Spleen (tissue), 11 donors: ENCODE measurements around the gene MAP1LC3C. TPM values are rescaled to one million over a fixed set of nuclear protein-coding genes. Genes with fewer than 3 reads are reported as not detected.

Experiments used
- DNase-seq: peaks from one replicate; pipeline ENCODE4 v3.0.0-alpha.2; 2020
- H3K27ac ChIP-seq, 8 donors: fragments of 200-600 bp; sonication (generic) in 7 of 8; 1 replicate in 4 of 8; 2 replicates in 4 of 8; pipeline versions ENCODE4 v1.5.0 to v1.8.0; 2016 to 2021; ENCODE audit warnings: inconsistent platforms in 4 of 8, mild to moderate bottlenecking in 4 of 8, moderate library complexity in 1 of 8
- H3K27me3 ChIP-seq, 7 donors: fragments of 200-600 bp; sonication (generic) in 6 of 7; replicated peaks in 1 of 7; 1 replicate in 4 of 7; 2 replicates in 3 of 7; pipeline versions ENCODE4 v1.5.0 to v1.8.0; 2016 to 2021; ENCODE audit warnings: inconsistent platforms in 3 of 7, mild to moderate bottlenecking in 1 of 7
- H3K36me3 ChIP-seq, 6 donors: fragments of 200-600 bp; sonication (generic) in 5 of 6; 1 replicate in 4 of 6; 2 replicates in 2 of 6; pipeline versions ENCODE4 v1.5.0 to v1.8.0; 2016 to 2021; ENCODE audit warnings: inconsistent platforms in 2 of 6
- H3K4me1 ChIP-seq, 6 donors: fragments of 200-600 bp; sonication (generic) in 5 of 6; 1 replicate in 3 of 6; 2 replicates in 3 of 6; pipeline versions ENCODE4 v1.5.0 to v1.8.0; 2016 to 2021; ENCODE audit warnings: inconsistent platforms in 3 of 6
- H3K4me3 ChIP-seq, 8 donors: fragments of 200-600 bp; sonication (generic) in 7 of 8; 1 replicate in 4 of 8; 2 replicates in 4 of 8; pipeline versions ENCODE4 v1.5.0 to v1.8.0; 2016 to 2021; ENCODE audit warnings: inconsistent platforms in 4 of 8, mild to moderate bottlenecking in 4 of 8, moderate library complexity in 2 of 8
- H3K9me3 ChIP-seq, 8 donors: fragments of 200-600 bp; sonication (generic) in 7 of 8; 1 replicate in 4 of 8; 2 replicates in 4 of 8; pipeline versions ENCODE4 v1.5.0 to v1.8.0; 2016 to 2021; ENCODE audit warnings: inconsistent platforms in 4 of 8
- CTCF ChIP-seq, 11 experiments: fragments of 200-600 bp in 7 of 11; fragments of 450-650 bp in 4 of 11; sonication (generic) in 4 of 11; IDR thresholded peaks in 8 of 11; conservative IDR thresholded peaks in 3 of 11; 1 replicate in 7 of 11; 2 replicates in 4 of 11; pipeline versions ENCODE4 v1.4.0 to v1.8.0; 2016 to 2021; ENCODE audit warnings: antibody characterized with exemption in 11 of 11, inconsistent platforms in 4 of 11, mild to moderate bottlenecking in 1 of 11
- POLR2A ChIP-seq, 3 donors: fragments of 450-650 bp; IDR thresholded peaks; one replicate each; pipeline ENCODE4 v1.5.1; 2017; ENCODE audit warnings: antibody characterized with exemption in 3 of 3, mild to moderate bottlenecking in 1 of 3
- POLR2AphosphoS5 ChIP-seq, 3 donors: sonication (generic); formaldehyde crosslinking; IDR thresholded peaks; one replicate each; pipeline ENCODE4 v1.5.1; 2017; ENCODE audit warnings: antibody characterized with exemption in 3 of 3
- WGBS, 5 donors: extraction: QIAGEN DNeasy Blood & Tissue Kit in 3 of 5; methylation state at CpG; one replicate each; pipeline versions ENCODE4 v1.1.5 to v1.1.7; 2013 to 2018; 5-methylcytosine and 5-hydroxymethylcytosine counted together
- intact Hi-C: fragments of 100-400 bp; cut with DNase I; formaldehyde crosslinking; loops from one replicate; pipeline ENCODE4 v1.15.0; 2023; ENCODE audit warnings: low total_unique reads
- polyA plus RNA-seq, 3 donors: library from polyadenylated mRNA; stranded (reverse); fragments of 200-250 nt; gene quantifications; one replicate each; pipeline ENCODE4 v1.2.1, GENCODE V29; 2013
- total RNA-seq, 7 donors: library from RNA; depleted of rRNA in 3 of 7; stranded (reverse); fragments of >200 nt in 3 of 7; fragmentation: NEBNext Ultra II Directional in 4 of 7; extraction: Animal tissue kit (Norgen Biotek cat#: 25700) in 4 of 7; gene quantifications; one replicate each; pipeline versions ENCODE4 v1.1.0 to v1.2.1, GENCODE V29; 2016 to 2021
- donor health status: healthy with polysubstance abuse.
- donor health status: DM: no; HTN: no; CAD: no; lungs with moderate emphysema.
- donor health status: DM: no; HTN: no; CAD: no.
- donor health status: Bipolar disorder and iron deficiency.
- donor health status: healthy.
- donor health status: DM: no; HTN: no; CAD: no.
- donor health status: DM: yes; HTN: yes; CAD: no.

MAP1LC3C gene
- total and polyA plus RNA-seq, 10 donors: 0.20 to 0.70 (median 0.49) TPM; not detected in 3

- H3K9me3 ChIP-seq: no peaks in the 10 kb centered on the region
- 7 to 14% (median 8%) methylated on average over 20 of the region's 20 CpGs for WGBS, 5 donors
- H3K27me3 ChIP-seq: no peaks in the 10 kb centered on the region
- TF ChIP-seq CTCF (IDR thresholded peaks at IDR 0.05 in 8 of 11, conservative IDR thresholded peaks at IDR 0.05 in 3 of 11) (peak in 9 of 11 experiments; percentile 36 to 71 (median 53)), POLR2A (IDR thresholded peaks at IDR 0.05) (no peak), POLR2AphosphoS5 (IDR thresholded peaks at IDR 0.05) (peak in 2 of 3 donors; percentile 26 to 27)
- H3K36me3 ChIP-seq: no peaks in the 10 kb centered on the region
- H3K27ac ChIP-seq: no peak overlapping the region
- H3K4me3 ChIP-seq: peak overlapping the region in 6 of 8 donors; percentile 13 to 59 (median 28)
- peaks cover 0 to 13% (median 8%) of the 10 kb centered on the region in 6 donors for H3K4me1 ChIP-seq
- intact Hi-C loops: no loop called here
- DNase-seq: peak; percentile 83
Measured at GRCh38 chr1:241998412-241998921, 431 bp downstream of the MAP1LC3C start.

GRCh38 chr1:241997401-241997998, 1.4 kb downstream of the MAP1LC3C start:
- intact Hi-C loops: no loop called here

GRCh38 chr1:241994171-241994570, 4.7 kb downstream of the MAP1LC3C start:
- Histone ChIP-seq H3K9me3 (no peaks in the 10 kb centered on the region), H3K36me3 (no peaks in the 10 kb centered on the region), H3K27me3 (no peaks in the 10 kb centered on the region), H3K4me3 (no peak overlapping the region), H3K4me1 (peaks cover 0 to 11% (median 8%) of the 10 kb centered on the region in 6 donors), H3K27ac (no peak overlapping the region)
- DNase-seq: no peak
- WGBS, 5 donors: 75 to 91% (median 86%) methylated on average over 8 to 9 of the region's 9 CpGs
- TF ChIP-seq POLR2A (IDR thresholded peaks at IDR 0.05): no peak
- TF ChIP-seq CTCF (IDR thresholded peaks at IDR 0.05 in 8 of 11, conservative IDR thresholded peaks at IDR 0.05 in 3 of 11): no peak
- no peak for TF ChIP-seq POLR2AphosphoS5 (IDR thresholded peaks at IDR 0.05)
- intact Hi-C loops: no loop called here

More at GRCh38 chr1:241997401-241997998, 1.4 kb downstream of the MAP1LC3C start:
- Histone ChIP-seq H3K36me3 (no peaks in the 10 kb centered on the region), H3K4me1 (peaks cover 0 to 13% (median 8%) of the 10 kb centered on the region in 6 donors), H3K27me3 (no peaks in the 10 kb centered on the region), H3K9me3 (no peaks in the 10 kb centered on the region), H3K4me3 (no peak overlapping the region), H3K27ac (no peak overlapping the region)
- TF ChIP-seq CTCF (IDR thresholded peaks at IDR 0.05 in 8 of 11, conservative IDR thresholded peaks at IDR 0.05 in 3 of 11): no peak
- DNase-seq: no peak
- WGBS, 5 donors: 89 to 95% (median 91%) methylated on average over 12 of the region's 12 CpGs

GRCh38 chr1:241992734-241993133, 6.2 kb downstream of the MAP1LC3C start:
- TF ChIP-seq POLR2AphosphoS5 (IDR thresholded peaks at IDR 0.05): no peak
- TF ChIP-seq POLR2A (IDR thresholded peaks at IDR 0.05): no peak
- TF ChIP-seq CTCF (IDR thresholded peaks at IDR 0.05 in 8 of 11, conservative IDR thresholded peaks at IDR 0.05 in 3 of 11): no peak
- intact Hi-C loops: no loop called here
- no peak overlapping the region for H3K4me3 ChIP-seq
- no peaks in the 10 kb centered on the region for H3K9me3 ChIP-seq
- no peaks in the 10 kb centered on the region for H3K36me3 ChIP-seq
- 89 to 96% (median 94%) methylated on average over 5 of the region's 5 CpGs for WGBS, 5 donors
- H3K27ac ChIP-seq: no peak overlapping the region
- no peaks in the 10 kb centered on the region for H3K4me1 ChIP-seq
- H3K27me3 ChIP-seq: no peaks in the 10 kb centered on the region
- DNase-seq: no peak
